ENCODE measurements around the gene MRPS34.

- no peak for TF ChIP-seq CTCF (IDR thresholded peaks at IDR 0.05; ENCODE audit: low read length)
- no peak for TF ChIP-seq EZH2 (optimal IDR thresholded peaks at IDR 0.05; ENCODE audit: low read depth, low read length)
- no peak for TF ChIP-seq EZH2phosphoT487 (IDR thresholded peaks at IDR 0.05; ENCODE audit: low read length)
These were observed 38.1 kb downstream of the MRPS34 start for GRCh38 chr16:1734816-1735215.
